ENCODE measurements around the gene ETV5.

DNA sequence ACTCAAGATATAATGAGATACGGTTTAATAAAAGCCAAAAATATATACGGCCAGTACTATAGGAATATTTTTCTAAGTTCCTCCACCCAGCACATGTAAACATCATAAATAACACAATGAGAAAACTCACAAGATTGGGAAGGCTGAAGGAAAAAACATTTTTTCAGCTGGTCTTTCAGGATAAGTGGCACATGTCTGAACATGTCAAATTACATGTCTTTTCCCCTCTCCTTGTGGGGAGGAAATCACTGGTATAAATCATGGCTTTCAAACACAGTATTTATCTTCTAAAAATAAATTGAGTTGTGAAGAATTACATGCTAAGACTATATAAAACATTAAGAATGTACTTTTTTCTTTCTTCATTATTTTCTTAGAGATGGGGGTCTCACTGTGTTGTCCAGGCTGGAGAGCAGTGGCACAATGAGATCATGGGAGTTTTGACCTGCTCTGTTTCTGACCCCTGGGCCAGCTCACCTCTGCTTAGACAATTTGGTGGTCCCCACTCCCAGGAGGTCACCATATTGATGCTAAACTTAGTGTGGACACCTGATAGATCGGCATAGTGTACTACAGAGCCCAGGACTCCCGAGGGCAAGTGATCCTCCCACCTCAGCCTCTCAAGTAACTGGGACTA lies 32.8 kb downstream of the ETV5 start:
- no peak for TF ChIP-seq ARID4B (CRISPR knock-in tag; IDR thresholded peaks at IDR 0.05)
- TF ChIP-seq RBM22 (IDR thresholded peaks at IDR 0.05; ENCODE audit: low read depth, low read length, poor library complexity, severe bottlenecking), result no peak
- no peak for TF ChIP-seq KLF10 (CRISPR knock-in tag; IDR thresholded peaks at IDR 0.05)
- TF ChIP-seq, protein P1, sequence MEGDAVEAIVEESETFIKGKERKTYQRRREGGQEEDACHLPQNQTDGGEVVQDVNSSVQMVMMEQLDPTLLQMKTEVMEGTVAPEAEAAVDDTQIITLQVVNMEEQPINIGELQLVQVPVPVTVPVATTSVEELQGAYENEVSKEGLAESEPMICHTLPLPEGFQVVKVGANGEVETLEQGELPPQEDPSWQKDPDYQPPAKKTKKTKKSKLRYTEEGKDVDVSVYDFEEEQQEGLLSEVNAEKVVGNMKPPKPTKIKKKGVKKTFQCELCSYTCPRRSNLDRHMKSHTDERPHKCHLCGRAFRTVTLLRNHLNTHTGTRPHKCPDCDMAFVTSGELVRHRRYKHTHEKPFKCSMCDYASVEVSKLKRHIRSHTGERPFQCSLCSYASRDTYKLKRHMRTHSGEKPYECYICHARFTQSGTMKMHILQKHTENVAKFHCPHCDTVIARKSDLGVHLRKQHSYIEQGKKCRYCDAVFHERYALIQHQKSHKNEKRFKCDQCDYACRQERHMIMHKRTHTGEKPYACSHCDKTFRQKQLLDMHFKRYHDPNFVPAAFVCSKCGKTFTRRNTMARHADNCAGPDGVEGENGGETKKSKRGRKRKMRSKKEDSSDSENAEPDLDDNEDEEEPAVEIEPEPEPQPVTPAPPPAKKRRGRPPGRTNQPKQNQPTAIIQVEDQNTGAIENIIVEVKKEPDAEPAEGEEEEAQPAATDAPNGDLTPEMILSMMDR (IDR thresholded peaks at IDR 0.05 in 2 of 3, conservative IDR thresholded peaks at IDR 0.05 in 1 of 3; ENCODE audit: insufficient read depth in 2 of 3, low read depth in 1 of 3, low read length in 3 of 3), result no peak
- no peak for TF ChIP-seq CHD2 (IDR thresholded peaks at IDR 0.05; ENCODE audit: low read depth, low read length)
- no peak for TF ChIP-seq ZFP36 (IDR thresholded peaks at IDR 0.05; ENCODE audit: low read depth, low read length, partially characterized antibody)

All from K562 (cell line).